CD4-positive, alpha-beta memory T cell (primary cell): ENCODE data around the gene SH3PXD2B. TPM values are rescaled to one million over a fixed set of nuclear protein-coding genes. Genes with fewer than 3 reads are reported as not detected.

Experiments
- CTCF ChIA-PET: fragments of 350-600 bp; sonication (Branson Sonifier 250); formaldehyde crosslinking; loops from one replicate; lab custom pipeline; 2021; ENCODE audit warnings: inconsistent platforms; ENCODE audit not compliant: partially characterized antibody; lab: Charles Lee
- POLR2A ChIA-PET: fragments of 350-600 bp; sonication (Branson Sonifier 250); formaldehyde crosslinking; loops from one replicate; lab custom pipeline; 2021; ENCODE audit not compliant: partially characterized antibody; lab: Charles Lee
- DNase-seq, 5 donors: peaks; one replicate each; pipeline versions ENCODE4 v3.0.0 to v3.0.0-alpha.2; 2020 to 2022; ENCODE audit warnings: mixed read lengths in 1 of 5
- H3K27ac ChIP-seq: one replicate; pipeline ENCODE4 v1.7.0; 2013; ENCODE audit warnings: low read depth, low read length
- H3K27me3 ChIP-seq: 2 replicates; pipeline ENCODE4 v1.7.0; 2013; ENCODE audit warnings: mild to moderate bottlenecking, low read length, moderate library complexity; ENCODE audit not compliant: insufficient read depth
- H3K36me3 ChIP-seq: 2 replicates; pipeline ENCODE4 v1.7.0; 2013; ENCODE audit warnings: mild to moderate bottlenecking, low read length, moderate library complexity; ENCODE audit not compliant: insufficient read depth
- H3K4me1 ChIP-seq: 2 replicates; pipeline ENCODE4 v1.7.0; 2013; ENCODE audit warnings: mild to moderate bottlenecking, low read length, moderate library complexity; ENCODE audit not compliant: insufficient read depth
- H3K4me3 ChIP-seq, 2 donors: one replicate each; pipeline ENCODE4 v1.7.0; 2013; ENCODE audit warnings: low read length in 2 of 2, mild to moderate bottlenecking in 1 of 2
- H3K9me3 ChIP-seq, 2 donors: one replicate each; pipeline ENCODE4 v1.7.0; 2013; ENCODE audit warnings: low read length in 2 of 2, control low read depth in 1 of 2; ENCODE audit not compliant: control insufficient read depth in 1 of 2
- H3K27ac Mint-ChIP-seq, 7 donors: one replicate each; pipeline ENCODE4 v1.8.0; 2020 to 2021; ENCODE audit warnings: mixed read lengths in 7 of 7, mild to moderate bottlenecking in 6 of 7, inconsistent platforms in 3 of 7, moderate library complexity in 3 of 7
- H3K27me3 Mint-ChIP-seq, 2 donors: one replicate each; pipeline ENCODE4 v1.8.0; 2020 to 2021; ENCODE audit warnings: mixed read lengths in 2 of 2
- H3K36me3 Mint-ChIP-seq, 2 donors: one replicate each; pipeline ENCODE4 v1.8.0; 2020 to 2021; ENCODE audit warnings: mixed read lengths in 2 of 2, inconsistent platforms in 1 of 2, mild to moderate bottlenecking in 1 of 2
- H3K4me1 Mint-ChIP-seq, 4 donors: one replicate each; pipeline ENCODE4 v1.8.0; 2020 to 2021; ENCODE audit warnings: mixed read lengths in 4 of 4, mild to moderate bottlenecking in 1 of 4
- H3K4me3 Mint-ChIP-seq, 8 donors: one replicate each; pipeline ENCODE4 v1.8.0; 2020 to 2021; ENCODE audit warnings: mixed read lengths in 8 of 8, mild to moderate bottlenecking in 7 of 8, moderate library complexity in 6 of 8, inconsistent platforms in 3 of 8
- H3K9me3 Mint-ChIP-seq, 8 donors: one replicate each; pipeline ENCODE4 v1.8.0; 2020 to 2021; ENCODE audit warnings: mixed read lengths in 8 of 8, mild to moderate bottlenecking in 5 of 8, inconsistent platforms in 3 of 8, moderate library complexity in 1 of 8
- intact Hi-C: fragments of 100-400 bp; cut with micrococcal nuclease; formaldehyde crosslinking; loops from one replicate; pipeline ENCODE4 v1.15.1; 2023
- polyA plus RNA-seq, 2 donors: library from polyadenylated mRNA; unstranded; fragments of 300-500 nt; fragmentation: Illumina TruSeq; gene quantifications; one replicate each; pipeline ENCODE4 v1.2.3, GENCODE V29; 2021
- total RNA-seq, 2 experiments: library from RNA; stranded (reverse); gene quantifications; one replicate each; pipeline ENCODE4 v1.2.3, GENCODE V29; 2021

Gene SH3PXD2B
- total and polyA plus RNA-seq, 4 experiments from 2014 or later: 0.19 to 0.38 TPM; not detected in 2

DNA sequence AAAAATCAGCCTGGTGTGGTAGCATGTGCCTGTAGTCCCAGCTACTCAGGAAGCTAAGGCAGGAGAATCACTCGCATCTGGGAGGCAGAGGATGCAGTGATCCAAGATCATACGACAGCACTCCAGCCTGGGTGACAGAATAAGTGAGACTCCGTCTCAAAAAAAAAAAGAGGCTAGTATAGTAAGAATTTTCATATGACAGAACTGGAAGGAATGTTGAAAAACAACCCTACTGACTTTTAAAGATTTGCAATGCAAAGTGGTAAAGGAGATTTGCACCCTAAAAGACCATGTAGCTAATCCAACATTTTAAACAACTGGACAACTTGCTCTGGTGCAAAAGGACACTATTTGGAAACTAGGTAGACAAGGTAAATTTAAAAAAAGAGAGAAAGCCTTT lies 58.1 kb downstream of the SH3PXD2B start:
- H3K27me3 Mint-ChIP-seq: peaks cover 13 to 23% of the 10 kb centered on the region in 2 donors
- no peak for DNase-seq
- H3K4me1 Mint-ChIP-seq: no peaks in the 10 kb centered on the region
- H3K27ac ChIP-seq: no peak overlapping the region
- ChIA-PET POLR2A (no interaction called here), CTCF (interaction anchor here (0.5 kb wide), 1 partner anchor 39 kb away, joined by 3 read pairs; no protein-coding TSS in a partner anchor)
- H3K27me3 ChIP-seq: peaks cover 10% of the 10 kb centered on the region
- H3K9me3 Mint-ChIP-seq: peaks cover 0 to 41% (median 32%) of the 10 kb centered on the region in 8 donors
- no peaks in the 10 kb centered on the region for H3K9me3 ChIP-seq
- intact Hi-C loops: no loop called here
- H3K4me1 ChIP-seq: no peaks in the 10 kb centered on the region
- H3K4me3 Mint-ChIP-seq: no peak overlapping the region
- no peak overlapping the region for H3K4me3 ChIP-seq
- H3K36me3 Mint-ChIP-seq: peaks cover 0 to 7% of the 10 kb centered on the region in 2 donors
- H3K36me3 ChIP-seq: no peaks in the 10 kb centered on the region
- H3K27ac Mint-ChIP-seq: no peak overlapping the region

DNA sequence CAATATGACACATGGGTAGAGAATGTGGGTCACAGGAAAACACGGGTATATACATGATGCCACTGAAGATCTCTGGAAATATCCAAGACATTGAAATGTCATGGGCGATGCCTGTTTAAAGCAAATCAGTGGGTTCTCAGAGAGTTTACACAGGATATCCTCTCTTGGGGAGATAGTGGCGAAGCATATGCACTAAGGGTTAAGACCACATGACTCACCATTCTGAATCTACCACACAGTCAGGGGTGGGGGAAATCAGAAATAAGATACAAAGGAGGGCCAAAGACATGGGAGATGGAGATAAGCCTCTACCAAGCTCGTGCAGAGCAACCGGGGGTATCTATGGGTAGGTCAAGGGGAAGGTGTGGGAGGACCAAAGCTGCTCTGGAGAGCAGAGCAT lies 58.8 kb downstream of the SH3PXD2B start:
- ChIA-PET POLR2A (no interaction called here), CTCF (no interaction called here)
- H3K4me3 Mint-ChIP-seq: no peak overlapping the region
- peaks cover 0 to 41% (median 32%) of the 10 kb centered on the region in 8 donors for H3K9me3 Mint-ChIP-seq
- H3K4me1 ChIP-seq: no peaks in the 10 kb centered on the region
- no peak overlapping the region for H3K4me3 ChIP-seq
- H3K27me3 Mint-ChIP-seq: peaks cover 13 to 21% of the 10 kb centered on the region in 2 donors
- no peak for DNase-seq
- H3K4me1 Mint-ChIP-seq: no peaks in the 10 kb centered on the region
- intact Hi-C loops: no loop called here
- no peaks in the 10 kb centered on the region for H3K36me3 ChIP-seq
- H3K27ac ChIP-seq: no peak overlapping the region
- peaks cover 10% of the 10 kb centered on the region for H3K27me3 ChIP-seq
- H3K9me3 ChIP-seq: no peaks in the 10 kb centered on the region
- H3K27ac Mint-ChIP-seq: no peak overlapping the region
- H3K36me3 Mint-ChIP-seq: peaks cover 0 to 7% of the 10 kb centered on the region in 2 donors

- peaks cover 7% of the 10 kb centered on the region for H3K27me3 ChIP-seq
- ChIA-PET POLR2A (no interaction called here), CTCF (no interaction called here)
- DNase-seq: no peak
- no peak overlapping the region for H3K27ac ChIP-seq
- Mint-ChIP-seq H3K4me1 (no peaks in the 10 kb centered on the region), H3K27me3 (peaks cover 10 to 13% of the 10 kb centered on the region in 2 donors), H3K4me3 (no peak overlapping the region), H3K36me3 (no peaks in the 10 kb centered on the region), H3K9me3 (peaks cover 0 to 11% (median 3%) of the 10 kb centered on the region in 8 donors), H3K27ac (no peak overlapping the region)
- intact Hi-C loops: no loop called here
- no peaks in the 10 kb centered on the region for H3K9me3 ChIP-seq
- H3K4me1 ChIP-seq: no peaks in the 10 kb centered on the region
- H3K4me3 ChIP-seq: no peak overlapping the region
- H3K36me3 ChIP-seq: no peaks in the 10 kb centered on the region
Observed at GRCh38 chr5:172389578-172390112, 64.7 kb downstream of the SH3PXD2B start.

DNA sequence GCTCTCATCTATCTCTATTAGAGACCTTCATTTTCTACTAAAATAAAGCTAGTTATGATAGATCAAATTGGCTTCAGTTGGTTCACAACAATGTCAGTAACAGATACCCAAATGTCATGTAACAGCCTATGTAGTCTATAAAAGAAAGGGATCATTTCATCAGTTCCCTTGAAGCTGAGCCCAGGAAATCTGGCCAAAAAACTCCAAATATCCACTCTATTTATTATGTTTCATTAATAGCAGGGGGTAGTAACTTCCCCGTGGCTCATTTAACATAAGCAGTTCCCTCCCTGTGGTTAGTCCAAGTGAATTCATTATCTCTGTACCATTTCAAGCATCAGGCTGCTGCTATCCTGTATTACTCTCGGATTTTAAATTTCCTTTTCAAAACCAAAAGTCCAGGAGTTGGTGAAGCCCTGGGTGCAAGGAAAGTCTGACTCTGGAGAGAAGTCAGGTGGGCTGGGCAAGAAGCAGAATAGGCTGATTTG lies 66.0 kb downstream of the SH3PXD2B start:
- no peaks in the 10 kb centered on the region for H3K9me3 ChIP-seq
- no peak overlapping the region for H3K4me3 ChIP-seq
- POLR2A ChIA-PET: no interaction called here
- peaks cover 0 to 5% (median 0%) of the 10 kb centered on the region in 8 donors for H3K9me3 Mint-ChIP-seq
- H3K4me1 Mint-ChIP-seq: no peaks in the 10 kb centered on the region
- H3K27ac Mint-ChIP-seq: no peak overlapping the region
- H3K36me3 Mint-ChIP-seq: no peaks in the 10 kb centered on the region
- no peak for DNase-seq
- H3K36me3 ChIP-seq: no peaks in the 10 kb centered on the region
- CTCF ChIA-PET: no interaction called here
- H3K4me3 Mint-ChIP-seq: no peak overlapping the region
- peaks cover 4% of the 10 kb centered on the region for H3K27me3 ChIP-seq
- no peaks in the 10 kb centered on the region for H3K4me1 ChIP-seq
- H3K27me3 Mint-ChIP-seq: peaks cover 3 to 8% of the 10 kb centered on the region in 2 donors
- intact Hi-C loops: no loop called here
- H3K27ac ChIP-seq: no peak overlapping the region

- ChIA-PET CTCF (no interaction called here), POLR2A (no interaction called here)
- no peaks in the 10 kb centered on the region for H3K4me1 Mint-ChIP-seq
Observed at GRCh38 chr5:172385707-172386106, 68.6 kb downstream of the SH3PXD2B start.

GRCh38 chr5:172385010-172385563 lies 69.2 kb downstream of the SH3PXD2B start:
- Mint-ChIP-seq H3K4me3 (no peak overlapping the region), H3K27ac (no peak overlapping the region), H3K36me3 (no peaks in the 10 kb centered on the region), H3K4me1 (no peaks in the 10 kb centered on the region), H3K27me3 (peaks cover 0 to 1% of the 10 kb centered on the region in 2 donors), H3K9me3 (no peaks in the 10 kb centered on the region)
- intact Hi-C loops: no loop called here
- Histone ChIP-seq H3K27ac (no peak overlapping the region), H3K9me3 (no peaks in the 10 kb centered on the region), H3K4me1 (no peaks in the 10 kb centered on the region), H3K27me3 (no peaks in the 10 kb centered on the region), H3K4me3 (no peak overlapping the region), H3K36me3 (no peaks in the 10 kb centered on the region)
- no peak for DNase-seq
- POLR2A ChIA-PET: no interaction called here
- CTCF ChIA-PET: no interaction called here

More at GRCh38 chr5:172385707-172386106, 68.6 kb downstream of the SH3PXD2B start:
- Histone ChIP-seq H3K9me3 (no peaks in the 10 kb centered on the region), H3K27me3 (no peaks in the 10 kb centered on the region), H3K4me3 (no peak overlapping the region), H3K27ac (no peak overlapping the region), H3K36me3 (no peaks in the 10 kb centered on the region), H3K4me1 (no peaks in the 10 kb centered on the region)
- Mint-ChIP-seq H3K4me3 (no peak overlapping the region), H3K27ac (no peak overlapping the region), H3K9me3 (no peaks in the 10 kb centered on the region), H3K27me3 (peaks cover 0 to 4% of the 10 kb centered on the region in 2 donors), H3K36me3 (no peaks in the 10 kb centered on the region)
- no peak for DNase-seq
- intact Hi-C loops: no loop called here

DNA sequence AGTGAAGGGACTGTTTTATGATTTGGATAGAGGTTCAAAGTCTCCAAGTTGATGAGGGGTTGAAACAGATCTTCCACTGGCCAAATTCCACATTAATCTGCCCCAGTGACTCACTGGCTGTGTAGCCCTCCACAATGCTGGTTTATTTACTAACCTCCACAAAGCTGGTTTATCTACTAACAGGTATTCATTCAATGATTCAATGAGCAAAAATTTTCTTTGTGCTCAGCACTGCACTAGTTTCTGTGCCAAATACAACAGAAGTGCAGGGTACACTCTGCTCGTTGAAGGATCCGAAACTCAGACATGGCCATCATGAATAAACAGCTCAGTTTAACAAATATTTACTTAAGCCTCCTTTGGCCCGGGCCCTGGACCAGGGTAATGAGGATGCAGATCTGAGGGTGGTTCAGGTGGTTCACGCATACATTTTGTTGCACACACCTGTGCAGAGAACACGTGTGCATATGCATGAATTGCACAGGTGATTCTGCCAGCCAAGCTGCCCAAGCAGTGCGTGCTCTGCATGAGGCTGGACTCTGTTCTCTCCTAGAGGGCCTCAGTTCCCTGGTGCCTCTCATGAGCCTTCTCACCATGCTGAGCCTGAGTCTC lies 71.0 kb downstream of the SH3PXD2B start:
- CTCF ChIA-PET: no interaction called here
- H3K4me1 ChIP-seq: no peaks in the 10 kb centered on the region
- no peak for DNase-seq
- no peak overlapping the region for H3K27ac ChIP-seq
- Mint-ChIP-seq H3K27me3 (peaks cover 0 to 1% of the 10 kb centered on the region in 2 donors), H3K4me1 (no peaks in the 10 kb centered on the region), H3K4me3 (no peak overlapping the region), H3K9me3 (no peaks in the 10 kb centered on the region), H3K27ac (no peak overlapping the region), H3K36me3 (no peaks in the 10 kb centered on the region)
- H3K9me3 ChIP-seq: no peaks in the 10 kb centered on the region
- H3K27me3 ChIP-seq: no peaks in the 10 kb centered on the region
- POLR2A ChIA-PET: no interaction called here
- H3K36me3 ChIP-seq: no peaks in the 10 kb centered on the region
- intact Hi-C loops: no loop called here
- H3K4me3 ChIP-seq: no peak overlapping the region
